GM10248 (cell line): ENCODE results near the gene HAPLN2.
"Not testable (repeated sequence)": the region's sequence is repeated elsewhere in the genome, so short reads cannot be mapped to it uniquely, and the experiment has no call there.

ENCODE experiments used
- CTCF ChIA-PET: fragments of 300-600 bp; sonication (Branson Sonifier 250); formaldehyde crosslinking; extraction: SDS; loops from one replicate; lab custom pipeline; 2021; ENCODE audit warnings: antibody characterized with exemption; lab: Yijun Ruan, JAX
- POLR2A ChIA-PET: fragments of 350-650 bp; sonication (Branson Sonifier 250); formaldehyde crosslinking; extraction: SDS; loops from one replicate; lab custom pipeline; 2020; ENCODE audit warnings: antibody characterized with exemption; lab: Yijun Ruan, JAX
- DNase-seq: peaks from one replicate; pipeline ENCODE4 v3.0.0; 2012; ENCODE audit errors: extremely low spot score
- CTCF ChIP-seq: IDR thresholded peaks from 2 replicates; pipeline ENCODE4 v1.5.1; 2012; ENCODE audit warnings: mild to moderate bottlenecking, low read depth; ENCODE audit errors: extremely low read depth, missing control alignments, control extremely low read depth

The HAPLN2 gene

GRCh38 chr1:156627313-156627880 is 8.2 kb downstream of the HAPLN2 start:
- ChIA-PET CTCF (interaction anchor here (0.9 to 17.0 kb wide), 45 partner anchors 7 to 301 kb away, joined by 3 to 305 read pairs (median 5); partner anchors contain the start of genes BCAN, CRABP2, HAPLN2 and ISG20L2), POLR2A (no interaction called here)
- peak; percentile 55 for DNase-seq
- TF ChIP-seq CTCF = peak; percentile 84

- POLR2A ChIA-PET = no interaction called here
- no peak for DNase-seq
Observed at GRCh38 chr1:156629823-156630449, 10.7 kb downstream of the HAPLN2 start.

GRCh38 chr1:156631152-156631551 is 11.9 kb downstream of the HAPLN2 start:
- DNase-seq, POLR2A ChIA-PET: not testable (repeated sequence)
- CTCF ChIA-PET = interaction anchor here (1.5 to 17.0 kb wide), 4 partner anchors 12 to 47 kb away, joined by 3 to 305 read pairs (median 33); no protein-coding TSS in a partner anchor

More at GRCh38 chr1:156629823-156630449, 10.7 kb downstream of the HAPLN2 start:
- TF ChIP-seq CTCF = no peak
- CTCF ChIA-PET = interaction anchor here (1.0 to 17.0 kb wide), 6 partner anchors 10 to 96 kb away, joined by 3 to 305 read pairs (median 8); partner anchors contain the start of gene HAPLN2

GRCh38 chr1:156632355-156632754 is 13.1 kb downstream of the HAPLN2 start:
- no peak for DNase-seq
- no peak for TF ChIP-seq CTCF
- POLR2A ChIA-PET = no interaction called here
- CTCF ChIA-PET = interaction anchor here (0.8 to 17.0 kb wide), 4 partner anchors 9 to 57 kb away, joined by 3 to 305 read pairs (median 6); no protein-coding TSS in a partner anchor

GRCh38 chr1:156638189-156638985 is 19.2 kb downstream of the HAPLN2 start:
- no peak for TF ChIP-seq CTCF
- DNase-seq = no peak
- POLR2A ChIA-PET = no interaction called here
- CTCF ChIA-PET = interaction anchor here (1.0 to 2.2 kb wide), 8 partner anchors 11 to 253 kb away, joined by 4 to 14 read pairs (median 4); no protein-coding TSS in a partner anchor

- DNase-seq = no peak
- no peak for TF ChIP-seq CTCF
- CTCF ChIA-PET = interaction anchor here (0.6 to 5.0 kb wide), 7 partner anchors 12 to 254 kb away, joined by 3 to 22 read pairs (median 4); no protein-coding TSS in a partner anchor
- POLR2A ChIA-PET = no interaction called here
Observed at GRCh38 chr1:156639601-156640101, 20.4 kb downstream of the HAPLN2 start.
